ENCODE measurements around the gene RNF13. TPM values are rescaled to one million over a fixed set of nuclear protein-coding genes. Genes with fewer than 3 reads are reported as not detected.

RNF13 gene
- total RNA-seq, 1 donor from 2014 or later = 124 TPM

DNA sequence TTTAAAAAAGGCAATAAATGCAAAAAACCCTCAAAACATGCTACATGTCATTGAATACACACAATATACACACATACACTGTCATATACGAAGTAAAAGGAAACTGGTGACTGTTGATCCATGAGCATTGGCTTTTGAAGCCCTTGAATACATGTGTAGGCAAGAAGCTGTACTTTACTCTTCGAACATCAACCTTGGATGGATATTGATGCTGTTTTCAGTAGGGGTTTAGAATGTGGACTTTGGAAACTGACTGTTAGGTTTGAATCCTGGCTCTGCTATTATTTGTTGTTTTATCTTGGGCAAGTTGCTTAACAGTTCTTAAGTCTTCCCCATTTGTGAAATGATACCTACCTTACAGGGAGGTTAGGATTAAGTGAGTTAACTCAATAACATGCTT lies 30.5 kb downstream of the RNF13 start:
- Histone ChIP-seq H3K4me3 (ENCODE audit: low read depth, low read length) (no peak overlapping the region), H3K36me3 (ENCODE audit: control insufficient read depth, insufficient read depth, low read length) (peaks cover 5% of the 10 kb centered on the region), H3K27me3 (ENCODE audit: control insufficient read depth, insufficient read depth, low read length) (no peaks in the 10 kb centered on the region)
- TF ChIP-seq, protein P1, sequence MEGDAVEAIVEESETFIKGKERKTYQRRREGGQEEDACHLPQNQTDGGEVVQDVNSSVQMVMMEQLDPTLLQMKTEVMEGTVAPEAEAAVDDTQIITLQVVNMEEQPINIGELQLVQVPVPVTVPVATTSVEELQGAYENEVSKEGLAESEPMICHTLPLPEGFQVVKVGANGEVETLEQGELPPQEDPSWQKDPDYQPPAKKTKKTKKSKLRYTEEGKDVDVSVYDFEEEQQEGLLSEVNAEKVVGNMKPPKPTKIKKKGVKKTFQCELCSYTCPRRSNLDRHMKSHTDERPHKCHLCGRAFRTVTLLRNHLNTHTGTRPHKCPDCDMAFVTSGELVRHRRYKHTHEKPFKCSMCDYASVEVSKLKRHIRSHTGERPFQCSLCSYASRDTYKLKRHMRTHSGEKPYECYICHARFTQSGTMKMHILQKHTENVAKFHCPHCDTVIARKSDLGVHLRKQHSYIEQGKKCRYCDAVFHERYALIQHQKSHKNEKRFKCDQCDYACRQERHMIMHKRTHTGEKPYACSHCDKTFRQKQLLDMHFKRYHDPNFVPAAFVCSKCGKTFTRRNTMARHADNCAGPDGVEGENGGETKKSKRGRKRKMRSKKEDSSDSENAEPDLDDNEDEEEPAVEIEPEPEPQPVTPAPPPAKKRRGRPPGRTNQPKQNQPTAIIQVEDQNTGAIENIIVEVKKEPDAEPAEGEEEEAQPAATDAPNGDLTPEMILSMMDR (IDR thresholded peaks at IDR 0.05; ENCODE audit: insufficient read depth, low read length, severe bottlenecking) = no peak
- FAIRE-seq (no peak), DNase-seq (ENCODE audit: low read depth) (no peak)

DNA sequence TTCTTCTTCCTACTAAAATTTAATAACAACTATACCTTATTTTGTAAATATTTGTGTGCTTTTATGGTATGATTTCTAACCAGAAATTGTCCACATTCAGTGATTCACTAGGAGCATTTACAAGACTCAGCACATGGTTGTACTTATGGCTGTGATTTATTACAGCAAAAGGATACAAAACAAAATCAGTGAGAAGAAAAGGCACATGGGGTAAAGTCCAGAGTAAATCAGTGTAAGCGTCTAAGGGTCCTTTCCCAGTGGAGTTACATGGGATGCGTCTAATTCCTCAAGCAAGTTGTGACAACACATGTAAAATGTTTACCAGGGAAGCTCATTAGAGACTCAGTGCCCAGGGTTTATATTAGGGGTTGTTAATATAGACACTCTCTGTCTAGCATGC lies 31.1 kb downstream of the RNF13 start:
- Histone ChIP-seq H3K36me3 (ENCODE audit: control insufficient read depth, insufficient read depth, low read length) (peaks cover 5% of the 10 kb centered on the region), H3K4me3 (ENCODE audit: low read depth, low read length) (no peak overlapping the region), H3K27me3 (ENCODE audit: control insufficient read depth, insufficient read depth, low read length) (no peaks in the 10 kb centered on the region)
- no peak for FAIRE-seq
- no peak for DNase-seq (ENCODE audit: low read depth)
- TF ChIP-seq, protein P1 (IDR thresholded peaks at IDR 0.05; ENCODE audit: insufficient read depth, low read length, severe bottlenecking) = no peak

DNA sequence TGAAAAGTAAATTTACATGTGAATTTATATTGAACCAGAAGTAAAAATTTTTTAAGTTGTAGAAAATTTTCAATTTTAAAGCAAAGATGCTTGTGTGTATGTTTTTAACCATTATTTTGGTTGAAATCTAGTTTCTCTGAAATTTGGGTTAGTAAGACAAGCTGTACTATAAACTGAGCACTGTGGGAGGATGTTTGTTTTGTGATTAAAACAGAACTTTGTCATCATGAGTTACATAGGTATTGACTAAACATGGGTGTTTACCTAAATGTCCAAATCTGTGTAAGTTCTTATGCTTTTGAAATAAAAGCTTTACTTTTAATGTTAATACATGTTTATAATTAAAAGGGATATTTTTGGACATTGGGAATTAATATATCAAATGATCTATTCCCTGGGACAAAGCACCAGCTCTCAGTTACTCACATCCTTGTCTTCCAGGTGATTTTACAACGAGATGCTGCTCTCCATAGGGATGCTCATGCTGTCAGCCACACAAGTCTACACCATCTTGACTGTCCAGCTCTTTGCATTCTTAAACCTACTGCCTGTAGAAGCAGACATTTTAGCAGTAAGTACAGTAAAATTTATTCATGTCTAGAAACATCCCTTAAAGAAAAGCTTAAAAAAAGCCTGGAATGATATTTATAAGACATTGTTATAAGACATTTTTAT lies 32.7 kb downstream of the RNF13 start:
- TF ChIP-seq, protein P1 (IDR thresholded peaks at IDR 0.05; ENCODE audit: insufficient read depth, low read length, severe bottlenecking) = no peak
- no peak overlapping the region for H3K4me3 ChIP-seq (ENCODE audit: low read depth, low read length)
- no peak for FAIRE-seq

DNA sequence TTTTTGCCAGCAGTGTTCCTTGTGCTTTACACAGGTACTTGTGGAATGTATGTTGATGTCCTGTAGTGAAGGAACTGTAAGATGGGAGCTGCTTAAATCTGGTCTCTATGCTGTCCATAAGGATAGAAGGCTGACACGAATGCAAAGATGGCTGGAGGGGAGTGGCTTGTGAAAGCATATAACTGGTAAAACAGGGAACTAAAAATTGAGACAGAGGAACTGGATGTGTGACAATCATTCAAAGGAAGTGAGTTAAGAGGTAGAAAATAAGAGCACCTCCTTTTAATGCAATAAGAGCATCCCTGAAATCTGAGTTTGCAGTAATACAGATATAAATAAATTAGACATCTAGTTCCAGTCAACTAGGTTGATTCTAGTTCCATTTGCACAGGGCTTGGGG lies 35.2 kb downstream of the RNF13 start:
- Histone ChIP-seq H3K36me3 (ENCODE audit: control insufficient read depth, insufficient read depth, low read length) (peaks cover 5% of the 10 kb centered on the region), H3K27me3 (ENCODE audit: control insufficient read depth, insufficient read depth, low read length) (no peaks in the 10 kb centered on the region), H3K4me3 (ENCODE audit: low read depth, low read length) (no peak overlapping the region)
- DNase-seq (ENCODE audit: low read depth) (no peak), FAIRE-seq (no peak)
- TF ChIP-seq, protein P1 (IDR thresholded peaks at IDR 0.05; ENCODE audit: insufficient read depth, low read length, severe bottlenecking) = no peak

More for the DNA sequence above, 32.7 kb downstream of the RNF13 start:
- H3K36me3 ChIP-seq (ENCODE audit: control insufficient read depth, insufficient read depth, low read length) = peaks cover 5% of the 10 kb centered on the region
- DNase-seq (ENCODE audit: low read depth) = peak; percentile 75
- no peaks in the 10 kb centered on the region for H3K27me3 ChIP-seq (ENCODE audit: control insufficient read depth, insufficient read depth, low read length)

DNA sequence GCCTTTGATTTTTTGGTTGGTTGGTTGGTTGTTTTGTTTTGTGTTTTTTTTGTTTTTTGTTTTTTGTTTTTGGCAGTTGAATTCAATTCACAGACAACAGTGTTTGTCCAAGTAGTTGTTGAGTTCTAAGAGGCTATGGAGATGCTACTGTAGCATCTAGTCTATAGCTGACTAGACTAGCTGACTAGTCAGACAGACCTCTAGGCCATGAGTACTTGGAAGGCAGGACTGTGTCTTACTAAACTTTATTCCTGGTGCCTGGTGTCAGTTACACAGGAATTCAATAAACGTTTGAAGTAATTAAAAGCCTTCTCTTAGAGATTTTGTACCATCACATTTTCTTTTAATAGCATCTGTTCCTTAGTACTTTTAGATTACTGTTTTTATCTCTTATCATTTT lies 35.7 kb downstream of the RNF13 start:
- DNase-seq (ENCODE audit: low read depth) (no peak), FAIRE-seq (no peak)
- no peak overlapping the region for H3K4me3 ChIP-seq (ENCODE audit: low read depth, low read length)
- H3K36me3 ChIP-seq (ENCODE audit: control insufficient read depth, insufficient read depth, low read length) = peaks cover 5% of the 10 kb centered on the region
- TF ChIP-seq, protein P1 (IDR thresholded peaks at IDR 0.05; ENCODE audit: insufficient read depth, low read length, severe bottlenecking) = no peak
- no peaks in the 10 kb centered on the region for H3K27me3 ChIP-seq (ENCODE audit: control insufficient read depth, insufficient read depth, low read length)

Measured in bronchial epithelial cell (primary cell).